Skeletal muscle tissue (tissue), 4 donors: ENCODE measurements around the gene CALHM1. TPM values are rescaled to one million over a fixed set of nuclear protein-coding genes. Genes with fewer than 3 reads are reported as not detected.
A peak's percentile ranks its signal among the peaks of the same experiment; 100 is the strongest.

ENCODE experiments used
- H3K27ac ChIP-seq: one replicate; pipeline ENCODE4 v1.7.0; 2013; ENCODE audit warnings: mild to moderate bottlenecking, low read depth, low read length, inconsistent platforms
- H3K27me3 ChIP-seq, 3 donors: one replicate each; pipeline ENCODE4 v1.7.0; 2013; ENCODE audit warnings: low read length in 3 of 3; ENCODE audit not compliant: control insufficient read depth in 3 of 3, insufficient read depth in 3 of 3
- H3K36me3 ChIP-seq, 3 donors: one replicate each; pipeline ENCODE4 v1.7.0; 2013; ENCODE audit warnings: low read length in 3 of 3; ENCODE audit not compliant: control insufficient read depth in 3 of 3, insufficient read depth in 3 of 3
- H3K4me1 ChIP-seq, 3 donors: one replicate each; pipeline ENCODE4 v1.7.0; 2013; ENCODE audit warnings: low read length in 3 of 3, mild to moderate bottlenecking in 3 of 3; ENCODE audit not compliant: control insufficient read depth in 3 of 3, insufficient read depth in 3 of 3
- H3K4me3 ChIP-seq, 3 donors: one replicate each; pipeline ENCODE4 v1.7.0; 2013; ENCODE audit warnings: low read length in 3 of 3
- H3K9ac ChIP-seq, 3 donors: one replicate each; pipeline ENCODE4 v1.7.0; 2013; ENCODE audit warnings: low read length in 3 of 3, mild to moderate bottlenecking in 3 of 3, moderate library complexity in 2 of 3, low read depth in 1 of 3
- H3K9me3 ChIP-seq, 3 donors: one replicate each; pipeline ENCODE4 v1.7.0; 2013; ENCODE audit warnings: low read length in 3 of 3; ENCODE audit not compliant: control insufficient read depth in 3 of 3
- total RNA-seq: library from RNA; depleted of rRNA; stranded (reverse); fragments of >200 nt; gene quantifications from one replicate; pipeline ENCODE4 v1.2.3, GENCODE V29; 2014
- donor health status: Osteomylitis.

The CALHM1 gene
- total RNA-seq, 1 donor from 2014 or later, result not detected

- H3K27ac ChIP-seq, result no peak overlapping the region
- peaks cover 11 to 25% (median 17%) of the 10 kb centered on the region in 3 donors for H3K27me3 ChIP-seq
- H3K9ac ChIP-seq, result no peak overlapping the region
- peaks cover 2 to 6% (median 5%) of the 10 kb centered on the region in 3 donors for H3K4me1 ChIP-seq
- H3K9me3 ChIP-seq, result no peaks in the 10 kb centered on the region
- no peak overlapping the region for H3K4me3 ChIP-seq
- no peaks in the 10 kb centered on the region for H3K36me3 ChIP-seq
These were observed 40.4 kb upstream of the CALHM1 start for GRCh38 chr10:103498936-103499638.

- no peak overlapping the region for H3K4me3 ChIP-seq
- H3K27me3 ChIP-seq, result peaks cover 16 to 32% (median 24%) of the 10 kb centered on the region in 3 donors
- H3K36me3 ChIP-seq, result no peaks in the 10 kb centered on the region
- H3K9ac ChIP-seq, result no peak overlapping the region
- H3K4me1 ChIP-seq, result peaks cover 6 to 11% (median 9%) of the 10 kb centered on the region in 3 donors
- no peak overlapping the region for H3K27ac ChIP-seq
- no peaks in the 10 kb centered on the region for H3K9me3 ChIP-seq
These were observed 38.6 kb upstream of the CALHM1 start for GRCh38 chr10:103497161-103497915.

- Histone ChIP-seq H3K4me3 (no peak overlapping the region), H3K9ac (no peak overlapping the region), H3K4me1 (peaks cover 13 to 15% (median 14%) of the 10 kb centered on the region in 3 donors), H3K27ac (no peak overlapping the region), H3K36me3 (no peaks in the 10 kb centered on the region), H3K9me3 (no peaks in the 10 kb centered on the region), H3K27me3 (peaks cover 16 to 35% (median 22%) of the 10 kb centered on the region in 3 donors)
These were observed 36.6 kb upstream of the CALHM1 start for GRCh38 chr10:103495321-103495720.

- H3K27ac ChIP-seq, result no peak overlapping the region
- H3K9me3 ChIP-seq, result no peaks in the 10 kb centered on the region
- peak overlapping the region in 2 of 3 donors; percentile 32 to 54 for H3K4me3 ChIP-seq
- H3K9ac ChIP-seq, result peak overlapping the region in 1 of 3 donors; percentile 40
- no peaks in the 10 kb centered on the region for H3K36me3 ChIP-seq
- H3K4me1 ChIP-seq, result peaks cover 13 to 15% (median 14%) of the 10 kb centered on the region in 3 donors
- H3K27me3 ChIP-seq, result peaks cover 16 to 35% (median 22%) of the 10 kb centered on the region in 3 donors
These were observed 35.5 kb upstream of the CALHM1 start for GRCh38 chr10:103493916-103494877.

GRCh38 chr10:103493362-103493915 lies 34.7 kb upstream of the CALHM1 start, which contains the start of gene NEURL1:
TSS of gene NEURL1 (plus strand) at chr10:103493705. CDS start at chr10:103494388, 683 bp downstream.
- Histone ChIP-seq H3K27me3 (peaks cover 16 to 35% (median 22%) of the 10 kb centered on the region in 3 donors), H3K36me3 (no peaks in the 10 kb centered on the region), H3K9ac (peak within 1 kb of the TSS in 1 of 3 donors; percentile 40), H3K27ac (no peak within 1 kb of the TSS), H3K4me1 (peaks cover 13 to 15% (median 14%) of the 10 kb centered on the region in 3 donors), H3K4me3 (peak within 1 kb of the TSS in 2 of 3 donors; percentile 40 to 54), H3K9me3 (no peaks in the 10 kb centered on the region)

- no peak overlapping the region for H3K4me3 ChIP-seq
- no peak overlapping the region for H3K9ac ChIP-seq
- no peaks in the 10 kb centered on the region for H3K36me3 ChIP-seq
- H3K4me1 ChIP-seq, result peaks cover 13 to 15% (median 14%) of the 10 kb centered on the region in 3 donors
- H3K27ac ChIP-seq, result no peak overlapping the region
- H3K9me3 ChIP-seq, result no peaks in the 10 kb centered on the region
- H3K27me3 ChIP-seq, result peaks cover 16 to 35% (median 22%) of the 10 kb centered on the region in 3 donors
These were observed 34.1 kb upstream of the CALHM1 start for GRCh38 chr10:103492655-103493261.

GRCh38 chr10:103491729-103492364 lies 33.1 kb upstream of the CALHM1 start:
- Histone ChIP-seq H3K4me3 (no peak overlapping the region), H3K27ac (no peak overlapping the region), H3K36me3 (no peaks in the 10 kb centered on the region), H3K4me1 (peaks cover 13 to 15% (median 14%) of the 10 kb centered on the region in 3 donors), H3K27me3 (peaks cover 11 to 27% (median 22%) of the 10 kb centered on the region in 3 donors), H3K9me3 (no peaks in the 10 kb centered on the region), H3K9ac (no peak overlapping the region)

- H3K4me1 ChIP-seq, result peaks cover 13 to 15% (median 14%) of the 10 kb centered on the region in 3 donors
- H3K27ac ChIP-seq, result no peak overlapping the region
- no peaks in the 10 kb centered on the region for H3K36me3 ChIP-seq
- H3K27me3 ChIP-seq, result peaks cover 11 to 27% (median 22%) of the 10 kb centered on the region in 3 donors
- H3K4me3 ChIP-seq, result no peak overlapping the region
- no peaks in the 10 kb centered on the region for H3K9me3 ChIP-seq
- no peak overlapping the region for H3K9ac ChIP-seq
These were observed 32.2 kb upstream of the CALHM1 start for GRCh38 chr10:103490986-103491314.

- no peaks in the 10 kb centered on the region for H3K36me3 ChIP-seq
- H3K9ac ChIP-seq, result no peak overlapping the region
- H3K4me1 ChIP-seq, result peaks cover 4 to 8% (median 6%) of the 10 kb centered on the region in 3 donors
- no peaks in the 10 kb centered on the region for H3K9me3 ChIP-seq
- peaks cover 0 to 4% (median 0%) of the 10 kb centered on the region in 3 donors for H3K27me3 ChIP-seq
- H3K27ac ChIP-seq, result no peak overlapping the region
- H3K4me3 ChIP-seq, result no peak overlapping the region
These were observed 28.7 kb upstream of the CALHM1 start for GRCh38 chr10:103487410-103487708.
